H9 (cell line): ENCODE results near the gene ANO2. TPM values are rescaled to one million over a fixed set of nuclear protein-coding genes. Genes with fewer than 3 reads are reported as not detected.

Experiments
- DNase-seq: peaks from one replicate; pipeline ENCODE4 v3.0.0-alpha.2; 2017
- H2AFZ ChIP-seq: one replicate; pipeline ENCODE4 v1.6.1; 2013; ENCODE audit warnings: mild to moderate bottlenecking, low read length, control low read depth, moderate library complexity
- H2AK5ac ChIP-seq: 2 replicates; pipeline ENCODE4 v1.6.1; 2013; ENCODE audit warnings: low read length, control low read depth, mixed read lengths; ENCODE audit not compliant: insufficient read length
- H2BK120ac ChIP-seq: one replicate; pipeline ENCODE4 v1.6.1; 2013; ENCODE audit warnings: low read depth, mild to moderate bottlenecking, low read length, control low read depth, inconsistent platforms; ENCODE audit not compliant: poor library complexity, severe bottlenecking
- H2BK12ac ChIP-seq: 2 replicates; pipeline ENCODE4 v1.6.1; 2013; ENCODE audit warnings: low read length, control low read depth, mixed read lengths, low read depth; ENCODE audit not compliant: insufficient read length
- H2BK15ac ChIP-seq: 2 replicates; pipeline ENCODE4 v1.6.1; 2013; ENCODE audit warnings: low read depth, low read length, control low read depth
- H2BK20ac ChIP-seq: one replicate; pipeline ENCODE4 v1.6.1; 2013; ENCODE audit warnings: low read depth, mild to moderate bottlenecking, low read length, control low read depth, inconsistent platforms; ENCODE audit not compliant: poor library complexity, severe bottlenecking
- H2BK5ac ChIP-seq: 2 replicates; pipeline ENCODE4 v1.6.1; 2013; ENCODE audit warnings: low read length, control low read depth, mixed read lengths; ENCODE audit not compliant: insufficient read length
- H3K14ac ChIP-seq: 2 replicates; pipeline ENCODE4 v1.6.1; 2013; ENCODE audit warnings: low read length, control low read depth; ENCODE audit not compliant: insufficient read depth
- H3K18ac ChIP-seq: 2 replicates; pipeline ENCODE4 v1.6.1; 2013; ENCODE audit warnings: low read depth, mild to moderate bottlenecking, mixed read lengths, low read length, control low read depth; ENCODE audit not compliant: insufficient read length
- H3K23ac ChIP-seq: 2 replicates; pipeline ENCODE4 v1.6.1; 2013; ENCODE audit warnings: low read length, control low read depth, mixed read lengths, low read depth; ENCODE audit not compliant: insufficient read length
- H3K23me2 ChIP-seq: 2 replicates; pipeline ENCODE4 v1.6.1; 2013; ENCODE audit warnings: low read depth, mild to moderate bottlenecking, mixed read lengths, low read length, control low read depth; ENCODE audit not compliant: insufficient read length, poor library complexity, severe bottlenecking
- H3K27ac ChIP-seq: 2 replicates; pipeline ENCODE4 v1.5.1; 2013; ENCODE audit warnings: low read length, control low read depth, mixed read lengths, low read depth; ENCODE audit not compliant: insufficient read length
- H3K27me3 ChIP-seq: 2 replicates; pipeline ENCODE4 v1.6.1; 2013; ENCODE audit warnings: low read length, control low read depth, inconsistent platforms; ENCODE audit not compliant: insufficient read depth
- H3K4ac ChIP-seq: 2 replicates; pipeline ENCODE4 v1.6.1; 2013; ENCODE audit warnings: low read depth, mild to moderate bottlenecking, control low read depth, inconsistent platforms, low read length, moderate library complexity
- H3K4me1 ChIP-seq: 2 replicates; pipeline ENCODE4 v1.6.1; 2013; ENCODE audit warnings: low read length, control low read depth, inconsistent platforms; ENCODE audit not compliant: insufficient read depth
- H3K4me2 ChIP-seq: 2 replicates; pipeline ENCODE4 v1.6.1; 2013; ENCODE audit warnings: low read length, control low read depth, mixed read lengths; ENCODE audit not compliant: insufficient read length, insufficient read depth
- H3K56ac ChIP-seq: 2 replicates; pipeline ENCODE4 v1.6.1; 2013; ENCODE audit warnings: low read depth, mild to moderate bottlenecking, mixed read lengths, low read length, control low read depth; ENCODE audit not compliant: insufficient read length
- H3K79me1 ChIP-seq: 2 replicates; pipeline ENCODE4 v1.6.1; 2013; ENCODE audit warnings: low read depth, mild to moderate bottlenecking, moderate library complexity, low read length, control low read depth, inconsistent platforms; ENCODE audit not compliant: insufficient read depth, poor library complexity, severe bottlenecking
- H3K79me2 ChIP-seq: 2 replicates; pipeline ENCODE4 v1.6.1; 2013; ENCODE audit warnings: low read length, control low read depth, inconsistent platforms; ENCODE audit not compliant: insufficient read depth
- H3K9ac ChIP-seq: 2 replicates; pipeline ENCODE4 v1.6.1; 2013; ENCODE audit warnings: low read length, control low read depth, mixed read lengths; ENCODE audit not compliant: insufficient read length; ENCODE audit errors: extremely low read depth
- H3K9me3 ChIP-seq: one replicate; pipeline ENCODE4 v1.6.1; 2013; ENCODE audit warnings: low read depth, low read length, inconsistent platforms; ENCODE audit not compliant: control insufficient read depth
- H3T11ph ChIP-seq: one replicate; pipeline ENCODE4 v1.6.1; 2013; ENCODE audit warnings: mild to moderate bottlenecking, low read length, control low read depth, inconsistent platforms
- H4K20me1 ChIP-seq: one replicate; pipeline ENCODE4 v1.6.1; 2013; ENCODE audit not compliant: control insufficient read depth, insufficient read length, insufficient read depth
- H4K5ac ChIP-seq: 2 replicates; pipeline ENCODE4 v1.6.1; 2013; ENCODE audit warnings: low read depth, mild to moderate bottlenecking, mixed read lengths, low read length, control low read depth; ENCODE audit not compliant: insufficient read length
- H4K8ac ChIP-seq: replicated peaks from 2 replicates; pipeline ENCODE4 v1.6.1; 2013; ENCODE audit warnings: low read length, control low read depth, mixed read lengths, low read depth; ENCODE audit not compliant: insufficient read length
- H4K91ac ChIP-seq: 2 replicates; pipeline ENCODE4 v1.6.1; 2013; ENCODE audit warnings: low read depth, mild to moderate bottlenecking, moderate library complexity, mixed read lengths, low read length, control low read depth; ENCODE audit not compliant: insufficient read length
- H3K27ac Mint-ChIP-seq, 3 experiments: 2 replicates in 2 of 3; 3 replicates in 1 of 3; pipeline ENCODE4 v1.8.0; 2020 to 2021; ENCODE audit warnings: mixed read lengths in 3 of 3, mild to moderate bottlenecking in 1 of 3, moderate library complexity in 1 of 3
- H3K27me3 Mint-ChIP-seq: 2 replicates; pipeline ENCODE4 v1.8.0; 2021; ENCODE audit warnings: low read depth, mild to moderate bottlenecking, moderate library complexity, mixed read lengths
- H3K36me3 Mint-ChIP-seq, 3 experiments: 2 replicates in 2 of 3; 3 replicates in 1 of 3; pipeline ENCODE4 v1.8.0; 2020 to 2021; ENCODE audit warnings: low read depth in 3 of 3, mixed read lengths in 3 of 3; ENCODE audit not compliant: insufficient read depth in 1 of 3
- H3K4me1 Mint-ChIP-seq, 2 experiments: 2 replicates each; pipeline ENCODE4 v1.8.0; 2020; ENCODE audit warnings: mixed read lengths in 2 of 2
- H3K4me3 Mint-ChIP-seq, 2 experiments: 2 replicates in 1 of 2; 3 replicates in 1 of 2; pipeline ENCODE4 v1.8.0; 2020 to 2021; ENCODE audit warnings: mild to moderate bottlenecking in 2 of 2, mixed read lengths in 2 of 2, moderate library complexity in 1 of 2
- H3K9me3 Mint-ChIP-seq, 2 experiments: 2 replicates in 1 of 2; 3 replicates in 1 of 2; pipeline ENCODE4 v1.8.0; 2020; ENCODE audit warnings: mild to moderate bottlenecking in 2 of 2, mixed read lengths in 2 of 2, moderate library complexity in 1 of 2
- WGBS: extraction: QIAGEN DNeasy Blood & Tissue Kit; methylation state at CpG from one replicate; pipeline ENCODE4 v1.1.7; 2013; ENCODE audit warnings: missing lambda C conversion rate, low lambda C conversion rate, mixed read lengths; ENCODE audit not compliant: insufficient read length; ENCODE audit errors: extremely low coverage; 5-methylcytosine and 5-hydroxymethylcytosine counted together
- total RNA-seq: library from RNA; stranded (reverse); gene quantifications from 2 replicates; pipeline ENCODE4 v1.2.1, GENCODE V29; 2021
- TF ChIP-seq, protein P1 (sequence below): fragments of 200-600 bp; sonication (generic); conservative IDR thresholded peaks from 3 replicates; pipeline ENCODE4 v1.8.0; 2021; ENCODE audit warnings: antibody characterized with exemption, mild to moderate bottlenecking

The ANO2 gene
- total RNA-seq, 1 experiment from 2014 or later: 3.8 TPM

DNA sequence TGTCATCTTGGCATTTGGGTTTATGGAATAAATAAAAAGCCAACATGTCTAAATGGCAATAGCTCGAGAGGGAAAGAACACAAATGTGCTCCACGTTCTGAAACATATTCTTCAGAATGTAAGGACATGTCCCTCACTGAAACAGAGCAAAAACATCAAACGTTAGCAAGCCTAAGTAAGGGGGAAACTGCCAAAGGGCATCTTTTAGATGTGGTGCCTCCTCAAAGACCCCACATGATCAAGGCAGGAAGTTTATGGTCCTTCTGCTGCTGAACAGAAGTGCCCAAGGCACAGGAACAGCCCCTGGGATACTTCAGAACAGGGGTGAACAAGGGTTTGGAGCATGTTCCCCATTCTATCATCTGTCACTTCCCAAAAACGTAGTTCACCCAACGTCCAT is 227.0 kb downstream of the ANO2 start:
- TF ChIP-seq, protein P1, sequence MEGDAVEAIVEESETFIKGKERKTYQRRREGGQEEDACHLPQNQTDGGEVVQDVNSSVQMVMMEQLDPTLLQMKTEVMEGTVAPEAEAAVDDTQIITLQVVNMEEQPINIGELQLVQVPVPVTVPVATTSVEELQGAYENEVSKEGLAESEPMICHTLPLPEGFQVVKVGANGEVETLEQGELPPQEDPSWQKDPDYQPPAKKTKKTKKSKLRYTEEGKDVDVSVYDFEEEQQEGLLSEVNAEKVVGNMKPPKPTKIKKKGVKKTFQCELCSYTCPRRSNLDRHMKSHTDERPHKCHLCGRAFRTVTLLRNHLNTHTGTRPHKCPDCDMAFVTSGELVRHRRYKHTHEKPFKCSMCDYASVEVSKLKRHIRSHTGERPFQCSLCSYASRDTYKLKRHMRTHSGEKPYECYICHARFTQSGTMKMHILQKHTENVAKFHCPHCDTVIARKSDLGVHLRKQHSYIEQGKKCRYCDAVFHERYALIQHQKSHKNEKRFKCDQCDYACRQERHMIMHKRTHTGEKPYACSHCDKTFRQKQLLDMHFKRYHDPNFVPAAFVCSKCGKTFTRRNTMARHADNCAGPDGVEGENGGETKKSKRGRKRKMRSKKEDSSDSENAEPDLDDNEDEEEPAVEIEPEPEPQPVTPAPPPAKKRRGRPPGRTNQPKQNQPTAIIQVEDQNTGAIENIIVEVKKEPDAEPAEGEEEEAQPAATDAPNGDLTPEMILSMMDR: no peak
- no peak overlapping the region for H3K4me3 Mint-ChIP-seq
- no peaks in the 10 kb centered on the region for H3K23me2 ChIP-seq

More for the DNA sequence above, 227.0 kb downstream of the ANO2 start:
- H4K8ac ChIP-seq: no peak overlapping the region
- no peak overlapping the region for H4K91ac ChIP-seq
- no peak overlapping the region for H3K27ac ChIP-seq
- H3K4me2 ChIP-seq: no peak overlapping the region
- Mint-ChIP-seq H3K36me3 (no peaks in the 10 kb centered on the region), H3K27me3 (peaks cover 8% of the 10 kb centered on the region), H3K27ac (no peak overlapping the region), H3K4me1 (peaks cover 2 to 4% of the 10 kb centered on the region in 2 experiments; a peak in 2 of 4 replicates), H3K9me3 (no peaks in the 10 kb centered on the region)
- H3K23ac ChIP-seq: no peak overlapping the region
- no peaks in the 10 kb centered on the region for H3K9me3 ChIP-seq
- no peaks in the 10 kb centered on the region for H3K79me2 ChIP-seq
- no peaks in the 10 kb centered on the region for H3K27me3 ChIP-seq
- H3K4me1 ChIP-seq: no peaks in the 10 kb centered on the region
- no peak overlapping the region for H2BK12ac ChIP-seq
- H4K20me1 ChIP-seq: no peaks in the 10 kb centered on the region
- H2AFZ ChIP-seq: no peak overlapping the region
- H3K56ac ChIP-seq: no peak overlapping the region
- H3K18ac ChIP-seq: no peak overlapping the region
- H3K9ac ChIP-seq: no peak overlapping the region
- DNase-seq: peak; percentile 3
- H2BK15ac ChIP-seq: no peak overlapping the region
- H3K4ac ChIP-seq: no peak overlapping the region
- no peak overlapping the region for H2BK5ac ChIP-seq
- H3T11ph ChIP-seq: no peak overlapping the region
- H2BK120ac ChIP-seq: no peak overlapping the region
- H2AK5ac ChIP-seq: no peak overlapping the region
- no CpG with 5 or more reads among the region's 5 CpGs for WGBS
- no peak overlapping the region for H3K14ac ChIP-seq
- H3K79me1 ChIP-seq: no peaks in the 10 kb centered on the region
- H2BK20ac ChIP-seq: no peak overlapping the region
- H4K5ac ChIP-seq: no peak overlapping the region
